Stimulated activated CD8-positive, alpha-beta memory T cell treated with anti-CD3 and anti-CD28 coated beads, Interleukin-15, amount 100 ng/mL, for 4 hours (primary cell): ENCODE measurements around the gene GPX7.

Experiments used
- DNase-seq, 2 donors: peaks; one replicate each; pipeline ENCODE4 v3.0.0-alpha.2; 2020; ENCODE audit warnings: low read depth in 2 of 2

The GPX7 gene

GRCh38 chr1:52588027-52588426 lies 14.1 kb upstream of the GPX7 start:
- DNase-seq = no peak

DNA sequence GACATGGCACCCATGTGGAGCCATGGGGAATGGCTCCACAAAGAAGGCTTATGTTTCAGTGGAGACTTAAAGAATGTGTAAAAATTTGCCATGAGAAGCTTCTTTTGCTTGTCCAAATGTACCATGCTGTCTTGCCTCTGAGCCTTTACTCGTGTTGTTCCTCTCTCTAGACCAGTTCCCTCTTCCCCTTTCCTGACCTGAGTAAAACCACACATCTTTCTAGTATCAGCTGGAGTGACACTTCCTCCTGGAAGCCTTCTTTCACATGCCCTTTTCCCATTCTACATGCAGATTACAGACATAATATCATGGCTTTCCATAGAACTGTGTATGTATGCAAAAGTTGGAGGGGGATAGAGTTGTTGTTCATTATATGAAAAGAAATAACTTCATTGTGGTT lies 13.6 kb upstream of the GPX7 start:
- no peak for DNase-seq

DNA sequence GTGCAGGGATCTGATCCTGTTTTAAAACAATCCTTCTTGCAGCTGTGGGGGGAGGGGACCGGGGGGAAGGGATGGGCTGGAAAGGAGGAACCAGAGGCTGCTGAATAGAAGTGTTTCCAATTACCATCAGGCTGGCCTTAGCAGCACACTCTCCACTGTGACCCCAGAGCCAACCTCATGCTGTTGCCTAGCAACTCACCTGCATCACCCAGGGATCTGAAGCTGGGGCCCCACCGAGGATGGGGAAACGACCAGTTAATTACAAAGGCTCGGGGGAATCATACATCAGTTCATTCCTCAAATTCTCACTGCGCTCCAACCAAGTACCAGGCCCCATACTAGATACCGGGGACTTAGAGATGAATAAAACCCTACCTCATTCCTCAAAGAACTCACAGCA lies 11.9 kb upstream of the GPX7 start:
- DNase-seq = no peak

GRCh38 chr1:52592637-52593323 lies 9.4 kb upstream of the GPX7 start:
- DNase-seq = no peak

DNA sequence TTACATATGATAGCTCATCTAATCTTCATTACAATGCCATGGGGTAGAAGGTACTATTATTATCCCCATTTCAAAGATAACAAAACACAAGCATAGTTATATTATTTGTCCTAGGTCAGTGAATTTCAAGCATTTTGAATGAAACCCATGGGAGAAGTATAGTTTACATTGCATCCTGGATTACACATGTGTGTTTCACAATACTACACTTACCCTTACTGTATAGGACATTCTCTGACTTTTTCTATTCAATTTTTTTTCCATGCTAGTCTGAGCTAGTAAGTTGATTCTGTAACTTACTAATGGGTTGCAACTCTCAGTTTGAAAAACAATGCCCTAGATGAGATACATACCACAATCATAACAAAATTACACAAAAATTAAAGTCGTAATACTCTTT lies 8.7 kb upstream of the GPX7 start:
- no peak for DNase-seq

- DNase-seq = no peak
These were observed 7.1 kb upstream of the GPX7 start for GRCh38 chr1:52595061-52595460.

DNA sequence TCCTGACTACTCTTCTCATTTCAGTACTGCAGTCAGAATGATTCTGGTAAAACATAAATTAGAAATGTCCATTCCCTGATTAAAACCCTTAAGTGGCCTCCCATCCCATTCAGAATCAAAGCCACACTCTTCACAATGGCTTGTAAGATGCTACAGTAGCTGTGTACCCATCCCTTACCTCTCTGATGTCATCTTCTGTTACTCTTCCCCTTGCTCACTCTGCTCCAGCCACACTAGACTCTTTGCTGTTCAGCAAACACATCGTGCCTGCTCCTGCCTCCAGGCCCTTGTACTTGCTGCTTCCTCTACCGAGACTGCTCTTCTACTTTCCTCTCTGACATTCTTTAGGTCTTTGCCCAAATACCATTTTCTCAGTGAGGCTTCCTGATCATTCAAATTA lies 4.3 kb upstream of the GPX7 start:
- DNase-seq = no peak

DNA sequence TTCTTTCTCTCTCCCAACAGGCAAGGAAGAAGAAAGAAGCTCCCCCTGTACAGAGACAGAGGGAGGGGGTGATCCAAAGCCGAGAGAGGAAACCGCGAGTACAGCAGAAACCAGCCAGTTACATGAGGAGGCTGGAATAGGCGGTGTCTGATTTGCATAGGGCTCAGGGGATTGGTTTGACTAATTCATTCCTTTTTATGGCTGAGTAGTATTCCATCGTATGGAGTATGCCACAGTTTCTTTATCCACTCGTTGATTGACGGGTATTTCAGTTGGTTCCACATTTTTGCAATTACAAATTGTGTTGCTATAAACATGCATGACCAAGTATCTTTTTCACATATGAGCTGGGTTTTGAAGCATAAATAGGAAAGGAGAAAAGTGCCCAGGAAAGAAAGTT lies 3.4 kb upstream of the GPX7 start:
- DNase-seq = no peak

GRCh38 chr1:52599236-52599635 lies 2.9 kb upstream of the GPX7 start:
- DNase-seq = no peak

DNA sequence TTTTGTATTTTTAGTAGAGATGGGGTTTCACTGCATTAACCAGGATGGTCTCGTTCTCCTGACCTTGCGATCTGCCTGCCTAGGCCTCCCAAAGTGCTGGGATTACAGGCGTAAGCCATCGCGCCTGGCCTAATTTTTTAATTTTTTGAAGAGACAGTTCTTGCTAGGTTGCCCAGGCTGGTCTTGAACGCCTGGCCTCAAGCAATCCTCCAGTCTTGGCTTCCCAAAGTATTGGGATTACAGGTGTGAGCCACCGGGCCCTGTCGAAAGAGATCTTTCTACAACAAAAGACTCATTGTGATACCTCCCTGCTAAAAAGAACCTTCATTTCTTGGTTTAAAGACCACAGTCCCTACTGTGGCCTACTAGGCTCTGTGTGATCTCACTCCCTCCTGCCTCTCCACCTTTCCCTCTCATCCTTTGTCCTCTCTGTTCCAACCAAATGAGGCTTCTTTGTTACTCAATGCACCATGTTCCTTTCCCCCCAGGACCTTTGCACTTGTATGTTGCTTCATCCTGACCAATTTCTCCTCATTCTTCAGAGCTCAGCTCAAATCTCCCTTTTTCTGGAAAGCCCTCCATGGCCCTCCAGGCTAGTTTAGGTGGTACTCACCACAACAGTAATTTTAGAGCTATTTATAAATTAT lies 1.5 kb upstream of the GPX7 start:
- DNase-seq = no peak

DNA sequence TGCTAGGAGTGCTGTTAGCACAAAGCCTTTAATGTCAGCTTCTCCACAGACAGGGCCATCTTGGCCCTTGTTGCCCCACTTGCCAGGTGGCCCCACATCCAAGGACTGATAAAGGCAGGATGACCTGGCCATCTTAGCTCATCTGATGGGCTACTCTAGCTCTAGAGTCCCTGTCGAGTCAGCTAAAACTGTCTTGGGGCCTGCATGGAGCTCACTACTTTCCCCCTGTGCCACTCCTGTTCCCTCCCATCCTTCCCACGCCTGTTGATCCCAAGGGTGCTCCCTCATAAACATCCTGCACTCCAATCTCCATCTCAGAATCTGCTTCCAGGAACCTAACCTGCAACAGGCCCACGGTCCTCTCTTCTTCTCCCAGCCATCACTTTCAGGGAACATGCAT lies 652 bp upstream of the GPX7 start:
- no peak for DNase-seq

DNA sequence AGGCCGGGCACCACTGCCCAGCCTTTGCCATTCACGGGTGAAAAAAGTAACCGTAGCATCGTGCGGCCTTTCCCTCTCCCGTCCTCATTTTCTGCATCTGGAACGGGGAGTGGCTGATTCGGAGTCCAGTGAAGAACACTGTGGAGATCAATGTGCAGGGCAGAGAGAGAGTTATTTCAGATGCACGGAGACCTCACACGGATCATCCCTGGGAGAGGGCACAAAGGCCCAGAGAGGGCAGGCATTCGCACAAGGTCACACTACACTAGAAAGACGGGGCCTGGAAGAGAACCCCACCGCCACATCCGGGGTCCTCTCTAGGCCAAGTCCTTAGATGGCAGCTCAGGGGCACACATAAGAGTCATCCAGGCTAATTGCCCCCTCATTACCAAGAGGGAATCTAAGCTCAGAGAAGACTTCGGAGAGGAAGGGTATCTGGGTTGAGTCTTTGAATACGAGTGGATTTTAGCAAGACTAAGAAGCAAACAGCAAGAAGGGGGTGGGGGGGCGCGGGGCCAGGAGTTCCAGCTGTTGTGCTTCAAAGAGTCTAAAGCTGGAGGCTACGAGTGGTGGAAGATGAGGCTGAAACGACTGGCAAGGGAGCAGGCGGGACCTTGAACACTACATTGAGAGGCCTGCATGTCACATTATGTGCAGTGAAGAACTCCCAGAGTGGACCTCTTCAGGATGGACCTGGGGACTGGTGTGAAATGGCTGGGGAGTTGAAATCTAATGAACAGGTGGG lies 857 bp downstream of the GPX7 start:
- DNase-seq = no peak

DNA sequence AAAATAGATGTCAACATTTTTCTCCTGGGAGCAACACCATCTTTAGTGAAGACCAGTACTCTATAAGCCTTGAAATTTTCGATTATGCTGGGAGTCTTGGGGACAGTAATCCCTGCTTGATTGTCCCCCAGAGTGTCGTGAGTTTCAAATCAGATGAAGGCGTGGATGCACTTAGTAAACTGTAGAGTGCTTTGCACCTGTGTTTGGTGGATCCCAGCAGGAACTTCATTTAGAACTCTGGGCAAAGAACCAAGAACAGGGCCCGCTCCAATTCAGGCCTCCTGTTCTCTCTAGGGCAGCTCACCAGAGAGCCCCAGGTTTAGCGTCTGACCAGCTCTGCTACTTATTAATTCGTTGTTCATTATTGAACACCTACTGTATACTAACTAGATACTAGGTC lies 1.5 kb downstream of the GPX7 start:
- DNase-seq = no peak

DNA sequence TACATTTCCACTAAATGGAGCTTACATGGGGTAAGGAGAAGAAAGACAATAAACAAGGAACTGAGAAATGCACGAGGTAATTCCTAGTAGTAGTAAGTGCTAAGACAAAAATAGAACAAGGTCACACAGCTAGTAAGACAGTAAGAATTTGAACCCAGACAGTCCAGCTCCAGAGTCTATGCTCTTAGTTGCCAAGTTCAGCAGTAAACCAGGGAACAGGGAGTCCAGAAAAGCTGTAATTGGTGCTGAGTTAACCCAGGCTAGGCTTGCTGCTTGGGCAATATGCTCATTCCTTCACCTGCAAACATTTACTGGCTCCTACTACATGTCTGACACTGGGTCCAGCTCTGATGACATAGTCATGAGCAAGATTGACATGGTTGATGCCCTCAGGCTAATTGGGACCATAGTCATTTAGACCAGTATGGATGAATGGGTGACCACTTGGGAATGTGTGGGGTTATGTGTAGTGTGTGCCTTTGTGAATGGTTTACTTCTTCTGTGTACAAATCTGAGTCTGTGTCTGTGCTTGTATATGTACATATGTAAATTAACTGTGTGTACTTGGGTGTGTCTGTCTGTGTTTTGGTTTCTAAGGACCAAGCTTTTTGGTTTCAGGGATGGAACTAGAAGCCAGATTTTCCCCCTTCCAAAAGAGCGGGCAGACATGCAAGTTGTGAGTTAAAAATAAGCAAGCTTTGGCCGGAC lies 2.0 kb downstream of the GPX7 start:
- DNase-seq = no peak

DNA sequence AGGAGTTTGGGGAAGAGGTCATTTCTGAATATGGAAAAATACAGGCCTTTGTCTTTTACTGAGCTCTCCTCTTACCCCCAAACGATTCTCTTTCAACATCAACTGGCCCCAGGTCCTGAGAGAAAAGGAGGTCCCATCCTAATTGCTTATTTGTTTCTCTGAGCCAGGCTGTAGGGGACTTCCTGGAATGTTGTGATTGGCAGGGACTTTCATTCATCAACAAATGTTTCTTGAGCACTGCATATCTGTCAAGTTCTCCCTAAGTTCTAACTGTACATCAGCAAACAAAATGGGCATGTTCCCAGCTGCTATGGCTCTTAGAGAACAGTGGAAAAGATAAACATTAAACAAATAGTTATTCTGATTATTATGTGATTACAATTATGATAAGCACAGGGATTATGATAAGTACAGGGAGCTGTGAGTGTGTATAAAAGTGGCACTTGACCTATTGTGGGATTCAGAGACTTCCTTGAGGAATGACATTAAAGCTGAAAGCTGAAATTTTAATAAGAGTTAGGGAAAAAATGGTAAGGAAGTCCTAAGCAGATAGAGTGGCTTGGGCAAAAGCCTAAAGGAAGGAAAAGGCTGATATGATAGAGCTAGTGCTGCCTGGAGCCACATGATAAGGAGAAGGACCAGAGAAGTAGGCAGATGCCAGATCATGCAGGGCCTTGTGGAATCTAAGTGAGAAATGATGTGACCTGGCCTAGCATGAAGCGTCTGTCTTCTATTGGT lies 11.6 kb downstream of the GPX7 start:
- no peak for DNase-seq

GRCh38 chr1:52614671-52615070 lies 12.5 kb downstream of the GPX7 start:
- DNase-seq = no peak

GRCh38 chr1:52615489-52616042 lies 13.4 kb downstream of the GPX7 start:
- DNase-seq = no peak

DNA sequence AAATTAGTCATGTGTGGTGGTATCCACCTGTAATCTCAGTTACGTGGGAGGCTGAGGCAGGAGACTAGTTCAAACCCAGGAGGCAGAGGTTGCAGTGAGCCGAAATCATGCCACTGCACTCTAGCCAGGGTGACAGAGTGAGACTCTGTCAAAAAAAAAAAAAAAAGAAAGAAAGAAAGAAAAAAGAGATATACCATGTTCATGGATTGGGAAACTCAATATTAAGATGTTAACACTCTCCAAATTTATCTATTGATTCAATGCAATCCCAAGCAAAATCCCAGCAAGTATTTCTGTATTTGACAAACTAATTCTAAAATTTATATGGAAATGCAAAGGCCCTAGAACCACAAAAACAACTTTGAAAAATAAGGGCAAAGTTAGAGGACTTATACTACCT lies 19.8 kb downstream of the GPX7 start:
- DNase-seq = no peak

GRCh38 chr1:52623812-52624211 lies 21.6 kb downstream of the GPX7 start:
- no peak for DNase-seq

DNA sequence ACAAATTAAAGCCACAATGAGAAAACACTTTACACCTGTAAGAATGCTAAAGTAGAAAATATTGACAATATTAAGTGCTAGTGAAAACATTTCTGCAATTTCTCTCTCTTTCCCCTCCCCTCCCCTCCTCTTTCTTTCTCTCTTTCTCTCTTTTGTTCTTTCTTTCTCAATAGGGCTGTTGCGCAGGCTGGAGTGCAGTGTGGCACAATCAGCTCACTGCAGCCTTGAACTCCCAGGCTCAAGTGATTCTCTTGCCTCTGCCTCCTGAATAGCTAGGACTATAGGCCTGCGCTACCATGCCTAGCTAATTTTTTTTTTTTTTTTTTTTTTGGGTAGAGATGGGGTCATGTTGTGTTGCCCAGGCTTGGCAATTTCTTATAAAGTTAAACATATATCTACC lies 24.9 kb downstream of the GPX7 start:
- DNase-seq = no peak

DNA sequence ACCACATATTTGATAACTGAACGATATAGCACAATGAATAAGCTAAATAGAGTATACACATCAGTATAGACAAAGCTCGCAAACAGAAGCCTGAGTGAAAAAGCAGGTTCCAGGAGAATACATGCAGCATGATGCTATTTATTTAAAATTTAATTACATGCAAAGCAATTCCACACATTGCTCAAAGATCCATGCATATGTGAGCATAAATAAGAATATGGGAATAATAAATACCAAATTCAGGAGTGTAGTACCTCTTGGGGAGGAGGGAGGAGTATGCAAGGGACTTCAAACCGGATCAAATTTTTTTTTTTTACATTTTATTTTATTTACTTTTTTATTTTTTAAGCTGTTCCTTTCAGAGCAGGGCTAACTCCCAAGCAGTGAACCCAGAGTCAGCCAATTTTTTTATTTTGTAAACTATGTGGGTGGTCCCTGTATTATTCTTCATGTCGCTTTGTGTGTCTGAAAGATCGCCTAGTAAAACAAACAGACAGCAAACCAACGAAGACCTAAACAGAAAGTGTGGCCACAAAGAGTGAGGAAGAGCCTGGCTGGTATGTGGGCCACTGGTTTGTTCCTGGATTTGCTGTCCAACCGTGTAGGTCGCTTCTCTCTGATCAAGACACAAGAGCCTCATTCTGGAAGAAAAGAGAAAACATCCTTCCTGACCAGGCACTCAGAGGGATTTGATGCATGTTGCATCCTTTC lies 26.6 kb downstream of the GPX7 start:
- no peak for DNase-seq
